Lung microvascular endothelial cell (primary cell): Measurements from ENCODE around the gene ARL8A. TPM values are rescaled to one million over a fixed set of nuclear protein-coding genes. Genes with fewer than 3 reads are reported as not detected.
"Not testable (repeated sequence)": the region's sequence is repeated elsewhere in the genome, so short reads cannot be mapped to it uniquely, and the experiment has no call there.

Experiments
- DNase-seq, 2 donors: peaks; one replicate each; pipeline versions ENCODE4 v3.0.0 to v3.0.0-alpha.2; 2010; ENCODE audit warnings: low read depth in 2 of 2
- total RNA-seq: library from RNA; depleted of rRNA; stranded (reverse); fragments of >200 nt; gene quantifications from 2 replicates; pipeline ENCODE4 v1.2.1, GENCODE V29; 2014

Gene ARL8A
- total RNA-seq, 1 donor from 2014 or later: 25.2 TPM

GRCh38 chr1:202173993-202174392 is 29.5 kb upstream of the ARL8A start:
- DNase-seq: no peak

- no peak for DNase-seq
Observed at GRCh38 chr1:202172015-202172355, 27.4 kb upstream of the ARL8A start.

- no peak for DNase-seq
Observed at GRCh38 chr1:202171292-202172014, 26.9 kb upstream of the ARL8A start.

GRCh38 chr1:202170726-202171125 is 26.2 kb upstream of the ARL8A start:
- no peak for DNase-seq

- no peak for DNase-seq
Observed at GRCh38 chr1:202168861-202169260, 24.3 kb upstream of the ARL8A start.

GRCh38 chr1:202167708-202168415 is 23.3 kb upstream of the ARL8A start:
- DNase-seq: peak in 1 of 2 donors; percentile 10

- not testable (repeated sequence) for DNase-seq
Observed at GRCh38 chr1:202167054-202167453, 22.5 kb upstream of the ARL8A start.

- no peak for DNase-seq
Observed at GRCh38 chr1:202165942-202166843, 21.7 kb upstream of the ARL8A start.

GRCh38 chr1:202165267-202165941 is 20.9 kb upstream of the ARL8A start:
- no peak for DNase-seq

GRCh38 chr1:202164271-202165037 is 19.9 kb upstream of the ARL8A start:
- no peak for DNase-seq

GRCh38 chr1:202163281-202164270 is 19.0 kb upstream of the ARL8A start:
- no peak for DNase-seq

GRCh38 chr1:202162418-202163280 is 18.1 kb upstream of the ARL8A start:
- DNase-seq: no peak

GRCh38 chr1:202162047-202162417 is 17.5 kb upstream of the ARL8A start:
- DNase-seq: no peak

GRCh38 chr1:202161151-202162046 is 16.9 kb upstream of the ARL8A start:
- no peak for DNase-seq

GRCh38 chr1:202160377-202160940 is 15.9 kb upstream of the ARL8A start, which contains the start of gene PTPN7:
PTPN7 (minus strand) TSS chr1:202160602; CDS start chr1:202159402, 1,200 bp downstream.
- DNase-seq: peak in 1 of 2 donors; percentile 26

GRCh38 chr1:202159534-202160371 is 15.2 kb upstream of the ARL8A start:
- DNase-seq: peak in 1 of 2 donors; percentile 22
